ENCODE results near the gene PCNP.
"Not testable (repeated sequence)": the region's sequence is repeated elsewhere in the genome, so short reads cannot be mapped to it uniquely, and the experiment has no call there.

- not testable (repeated sequence) for TF ChIP-seq POLR2AphosphoS5 (IDR thresholded peaks at IDR 0.05; ENCODE audit: low read depth, low read length); CTCF (IDR thresholded peaks at IDR 0.05); REST (IDR thresholded peaks at IDR 0.05; ENCODE audit: insufficient read depth in 1 of 2, low read depth in 2 of 2, low read length in 1 of 2); TCF7L2 (IDR thresholded peaks at IDR 0.05; ENCODE audit: low read depth, low read length)
Observed at GRCh38 chr3:101605398-101605797, 31.4 kb downstream of the PCNP start.
